Liver (tissue), 9 donors: ENCODE measurements around the gene CCNJ. TPM values are rescaled to one million over a fixed set of nuclear protein-coding genes. Genes with fewer than 3 reads are reported as not detected.
"Not testable (repeated sequence)": the region's sequence is repeated elsewhere in the genome, so short reads cannot be mapped to it uniquely, and the experiment has no call there.

Source experiments
- DNase-seq: peaks from one replicate; pipeline ENCODE4 v3.0.0-alpha.2; 2017; ENCODE audit warnings: low spot score
- H3K27ac ChIP-seq, 2 donors: one replicate each; pipeline ENCODE4 v1.7.0; 2013; ENCODE audit warnings: inconsistent platforms in 2 of 2, low read length in 2 of 2, control low read depth in 1 of 2, low read depth in 1 of 2, mild to moderate bottlenecking in 1 of 2
- H3K27me3 ChIP-seq, 4 donors: one replicate each; pipeline versions ENCODE4 v1.6.1 to v1.7.0; 2013; ENCODE audit warnings: low read length in 3 of 4, inconsistent platforms in 1 of 4, mild to moderate bottlenecking in 1 of 4, moderate library complexity in 1 of 4; ENCODE audit not compliant: control insufficient read depth in 4 of 4, insufficient read depth in 4 of 4
- H3K36me3 ChIP-seq, 4 donors: one replicate each; pipeline versions ENCODE4 v1.6.1 to v1.7.0; 2013; ENCODE audit warnings: low read length in 3 of 4, mild to moderate bottlenecking in 3 of 4, low read depth in 1 of 4, moderate library complexity in 1 of 4; ENCODE audit not compliant: control insufficient read depth in 4 of 4, insufficient read depth in 3 of 4
- H3K4me1 ChIP-seq, 4 donors: one replicate each; pipeline versions ENCODE4 v1.6.1 to v1.7.0; 2013; ENCODE audit warnings: low read length in 3 of 4, mild to moderate bottlenecking in 3 of 4, moderate library complexity in 1 of 4; ENCODE audit not compliant: control insufficient read depth in 4 of 4, insufficient read depth in 4 of 4
- H3K4me3 ChIP-seq, 3 donors: one replicate each; pipeline versions ENCODE4 v1.6.1 to v1.7.0; 2013; ENCODE audit warnings: low read length in 3 of 3, control low read depth in 1 of 3, low read depth in 1 of 3, mild to moderate bottlenecking in 1 of 3
- H3K9ac ChIP-seq, 2 donors: one replicate each; pipeline ENCODE4 v1.7.0; 2013; ENCODE audit warnings: low read length in 2 of 2, mild to moderate bottlenecking in 2 of 2, moderate library complexity in 2 of 2, control low read depth in 1 of 2, low read depth in 1 of 2
- H3K9me3 ChIP-seq, 4 donors: one replicate each; pipeline versions ENCODE4 v1.6.1 to v1.7.0; 2013; ENCODE audit warnings: low read length in 3 of 4; ENCODE audit not compliant: control insufficient read depth in 4 of 4
- EGR1 ChIP-seq, 2 donors: IDR thresholded peaks; 2 replicates each; pipeline ENCODE4 v1.6.1; 2016 to 2018; ENCODE audit warnings: antibody characterized with exemption in 2 of 2, low read depth in 2 of 2
- GABPA ChIP-seq, 2 donors: IDR thresholded peaks in 1 of 2; conservative IDR thresholded peaks in 1 of 2; 2 replicates each; pipeline ENCODE4 v1.6.1; 2016; ENCODE audit warnings: antibody characterized with exemption in 2 of 2, mild to moderate bottlenecking in 1 of 2, moderate library complexity in 1 of 2
- HNF4A ChIP-seq, 2 donors: conservative IDR thresholded peaks; 2 replicates each; pipeline ENCODE4 v1.6.1; 2016; ENCODE audit warnings: antibody characterized with exemption in 2 of 2, mild to moderate bottlenecking in 2 of 2
- NR2F2 ChIP-seq: IDR thresholded peaks from 2 replicates; pipeline ENCODE4 v1.6.1; 2016; ENCODE audit warnings: antibody characterized with exemption
- RAD21 ChIP-seq, 2 donors: IDR thresholded peaks; 2 replicates each; pipeline ENCODE4 v1.6.1; 2016; ENCODE audit warnings: antibody characterized with exemption in 2 of 2, mild to moderate bottlenecking in 2 of 2
- REST ChIP-seq: IDR thresholded peaks from 2 replicates; pipeline ENCODE4 v1.6.1; 2016; ENCODE audit warnings: antibody characterized with exemption, mild to moderate bottlenecking
- WGBS: extraction: QIAGEN DNeasy Blood & Tissue Kit; methylation state at CpG from one replicate; pipeline ENCODE4 v1.1.7; 2013; 5-methylcytosine and 5-hydroxymethylcytosine counted together
- polyA plus RNA-seq, 2 donors: library from polyadenylated mRNA; stranded (reverse) in 1 of 2; unstranded in 1 of 2; fragments of 200-250 nt in 1 of 2; fragments of >200 nt in 1 of 2; fragmentation: Nextera tagmentation in 1 of 2; extraction: Ambion mirVana in 1 of 2; gene quantifications; one replicate each; pipeline versions ENCODE4 v1.2.1 to v1.2.3, GENCODE V29; 2013 to 2015
- total RNA-seq, 2 donors: library from RNA; depleted of rRNA; stranded (reverse); fragments of >200 nt; gene quantifications; one replicate each; pipeline ENCODE4 v1.2.3, GENCODE V29; 2014
- donor health status: healthy.
- donor health status: healthy.
- donor health status: healthy.
- donor health status: healthy.
- donor health status: healthy.

The CCNJ gene
- total and polyA plus RNA-seq, 4 donors: 0.78 to 6.5 (median 3.2) TPM

- 95% methylated on average over 4 of the region's 4 CpGs for WGBS
- Histone ChIP-seq H3K27me3 (no peaks in the 10 kb centered on the region), H3K9me3 (peaks cover 0 to 2% (median 0%) of the 10 kb centered on the region in 4 donors), H3K36me3 (no peaks in the 10 kb centered on the region), H3K9ac (no peak overlapping the region), H3K4me1 (peaks cover 0 to 12% (median under 1%) of the 10 kb centered on the region in 4 donors), H3K27ac (no peak overlapping the region), H3K4me3 (no peak overlapping the region)
- no peak for TF ChIP-seq GABPA (IDR thresholded peaks at IDR 0.05 in 1 of 2, conservative IDR thresholded peaks at IDR 0.05 in 1 of 2)
- TF ChIP-seq RAD21 (IDR thresholded peaks at IDR 0.05): peak; percentile 23 to 24
- DNase-seq: no peak
Observed at GRCh38 chr10:96047004-96047649, 3.7 kb downstream of the CCNJ start.

GRCh38 chr10:96047925-96048324 lies 4.5 kb downstream of the CCNJ start:
- H3K4me3 ChIP-seq, H3K9ac ChIP-seq, DNase-seq, H3K9me3 ChIP-seq, H3K36me3 ChIP-seq, H3K27ac ChIP-seq, H3K27me3 ChIP-seq: not testable (repeated sequence)
- WGBS: 97% methylated on average over 3 of the region's 3 CpGs
- peaks cover 0 to 11% (median under 1%) of the 10 kb centered on the region in 4 donors for H3K4me1 ChIP-seq

GRCh38 chr10:96049340-96049739 lies 6.0 kb downstream of the CCNJ start:
- TF ChIP-seq HNF4A (conservative IDR thresholded peaks at IDR 0.05): no peak
- TF ChIP-seq EGR1 (IDR thresholded peaks at IDR 0.05; ENCODE audit: low read depth in 2 of 2): no peak
- Histone ChIP-seq H3K27ac (no peak overlapping the region), H3K27me3 (no peaks in the 10 kb centered on the region), H3K9me3 (no peaks in the 10 kb centered on the region), H3K4me1 (no peaks in the 10 kb centered on the region), H3K9ac (no peak overlapping the region), H3K4me3 (no peak overlapping the region), H3K36me3 (no peaks in the 10 kb centered on the region)
- WGBS: 91% methylated on average over 2 of the region's 2 CpGs
- no peak for DNase-seq

GRCh38 chr10:96053985-96054384 lies 10.6 kb downstream of the CCNJ start:
- H3K27me3 ChIP-seq: no peaks in the 10 kb centered on the region
- WGBS: 87% methylated on average over 2 of the region's 2 CpGs
- TF ChIP-seq REST (no peak), NR2F2 (peak; percentile 92)
- no peak for DNase-seq
- no peaks in the 10 kb centered on the region for H3K9me3 ChIP-seq
- no peak overlapping the region for H3K9ac ChIP-seq
- peaks cover 0 to 16% (median 15%) of the 10 kb centered on the region in 4 donors for H3K36me3 ChIP-seq
- H3K4me1 ChIP-seq: no peaks in the 10 kb centered on the region
- no peak overlapping the region for H3K27ac ChIP-seq
- H3K4me3 ChIP-seq: no peak overlapping the region
